Activated naive CD8-positive, alpha-beta T cell treated with anti-CD3 and anti-CD28 coated beads, Interleukin-2, amount 50 U/mL, for 16 hours (primary cell): ENCODE measurements around the gene PRAMEF26.
"Not testable (repeated sequence)": the region's sequence is repeated elsewhere in the genome, so short reads cannot be mapped to it uniquely, and the experiment has no call there.

Source experiments
- DNase-seq: peaks from one replicate; pipeline ENCODE4 v3.0.0-alpha.2; 2020; ENCODE audit warnings: low read depth, low spot score

The PRAMEF26 gene

GRCh38 chr1:13155909-13156308 is at the start of gene PRAMEF26:
Gene PRAMEF26 (minus strand): TSS chr1:13156009. CDS start chr1:13153095, 2,914 bp downstream.
- DNase-seq, result not testable (repeated sequence)

GRCh38 chr1:13201309-13201708 is 45.5 kb upstream of the PRAMEF26 start, which contains the start of gene PRAMEF13:
Gene PRAMEF13 (minus strand): TSS chr1:13201409. CDS start chr1:13199589, 1,820 bp downstream.
- not testable (repeated sequence) for DNase-seq

GRCh38 chr1:13171548-13171947 is 15.7 kb upstream of the PRAMEF26 start, which contains the start of gene PRAMEF9:
Gene PRAMEF9 (plus strand): TSS chr1:13171848. CDS start chr1:13175281, 3,433 bp downstream.
- not testable (repeated sequence) for DNase-seq

- not testable (repeated sequence) for DNase-seq
Observed at GRCh38 chr1:13165531-13165930, 9.7 kb upstream of the PRAMEF26 start, which contains the start of gene HNRNPCL4. Gene HNRNPCL4 (minus strand): TSS chr1:13165631. CDS start chr1:13165467, 164 bp downstream.

GRCh38 chr1:13116754-13117153 is 39.1 kb downstream of the PRAMEF26 start, which contains the start of gene HNRNPCL2:
Gene HNRNPCL2 (minus strand): TSS chr1:13116854. CDS start chr1:13116400, 454 bp downstream.
- not testable (repeated sequence) for DNase-seq
